H1 (cell line): ENCODE results near the gene TTC21A. TPM values are rescaled to one million over a fixed set of nuclear protein-coding genes. Genes with fewer than 3 reads are reported as not detected.

Experiments used
- CTCF ChIA-PET: fragments of 300-600 bp; sonication (Branson Sonifier 250); formaldehyde crosslinking; loops from one replicate; lab custom pipeline; 2021; ENCODE audit not compliant: partially characterized antibody; lab: Charles Lee
- POLR2A ChIA-PET: fragments of 300-600 bp; sonication (Branson Sonifier 250); formaldehyde crosslinking; loops from one replicate; lab custom pipeline; 2021; ENCODE audit warnings: inconsistent platforms; ENCODE audit not compliant: partially characterized antibody; lab: Charles Lee
- DNase-seq, 2 experiments: peaks; one replicate each; pipeline versions ENCODE4 v3.0.0 to v3.0.0-alpha.2; 2010 to 2022; ENCODE audit warnings: low spot score in 2 of 2, low read depth in 1 of 2, mixed read lengths in 1 of 2
- FAIRE-seq: peaks from 2 replicates; lab custom pipeline; 2011; peaks lifted over from hg19 to GRCh38; lab: Jason Lieb, UNC
- H2AFZ ChIP-seq: 2 replicates; pipeline ENCODE4 v1.8.1; 2012; ENCODE audit warnings: low read length, inconsistent platforms
- H2AK5ac ChIP-seq: 2 replicates; pipeline ENCODE4 v1.6.1; 2013; ENCODE audit warnings: low read depth, low read length
- H2BK120ac ChIP-seq: replicated peaks from 2 replicates; pipeline ENCODE3; 2013; ENCODE audit warnings: low read depth, low read length, inconsistent platforms
- H2BK12ac ChIP-seq: 2 replicates; pipeline ENCODE4 v1.6.1; 2013; ENCODE audit warnings: low read depth, low read length
- H2BK15ac ChIP-seq: 2 replicates; pipeline ENCODE4 v1.6.1; 2013; ENCODE audit warnings: low read length
- H2BK20ac ChIP-seq: 2 replicates; pipeline ENCODE4 v1.6.1; 2013; ENCODE audit warnings: low read length
- H2BK5ac ChIP-seq: 2 replicates; pipeline ENCODE4 v1.6.1; 2013; ENCODE audit warnings: low read depth, low read length
- H3K14ac ChIP-seq: 2 replicates; pipeline ENCODE4 v1.6.1; 2013; ENCODE audit warnings: inconsistent platforms; ENCODE audit not compliant: insufficient read length
- H3K18ac ChIP-seq: 2 replicates; pipeline ENCODE4 v1.6.1; 2013; ENCODE audit warnings: low read length; ENCODE audit errors: extremely low read depth
- H3K23ac ChIP-seq: 2 replicates; pipeline ENCODE4 v1.6.1; 2013; ENCODE audit warnings: inconsistent platforms; ENCODE audit not compliant: insufficient read length
- H3K23me2 ChIP-seq: 2 replicates; pipeline ENCODE4 v1.6.1; 2013; ENCODE audit warnings: low read depth, low read length
- H3K27ac ChIP-seq: 2 replicates; pipeline ENCODE4 v1.6.1; 2011; ENCODE audit warnings: low read depth, low read length, inconsistent platforms
- H3K27me3 ChIP-seq, 4 experiments: replicated peaks in 1 of 4; 1 replicate in 1 of 4; 2 replicates in 3 of 4; pipeline versions ENCODE4 v1.6.1 to v1.8.1; 2011 to 2013; ENCODE audit warnings: low read length in 3 of 4, mild to moderate bottlenecking in 3 of 4, inconsistent platforms in 2 of 4, mixed read lengths in 2 of 4, moderate library complexity in 1 of 4; ENCODE audit not compliant: control insufficient read depth in 3 of 4, insufficient read depth in 3 of 4; ENCODE audit errors: extremely low read depth in 1 of 4
- H3K36me3 ChIP-seq, 4 experiments: 2 replicates each; pipeline versions ENCODE4 v1.6.1 to v1.8.1; 2011 to 2013; ENCODE audit warnings: mild to moderate bottlenecking in 4 of 4, low read length in 3 of 4, moderate library complexity in 2 of 4, control low read depth in 1 of 4, inconsistent platforms in 1 of 4; ENCODE audit not compliant: insufficient read depth in 4 of 4, control insufficient read depth in 2 of 4
- H3K4ac ChIP-seq: replicated peaks from 2 replicates; pipeline ENCODE3; 2013; ENCODE audit warnings: low read length, low read depth, mixed read lengths, inconsistent platforms; ENCODE audit not compliant: insufficient read length
- H3K4me1 ChIP-seq, 4 experiments: replicated peaks in 1 of 4; 1 replicate in 1 of 4; 2 replicates in 3 of 4; pipeline versions ENCODE4 v1.6.1 to v1.8.1; 2011 to 2013; ENCODE audit warnings: low read length in 3 of 4, inconsistent platforms in 2 of 4, mixed read lengths in 1 of 4; ENCODE audit not compliant: insufficient read depth in 4 of 4, control insufficient read depth in 3 of 4
- H3K4me2 ChIP-seq, 2 experiments: 2 replicates each; pipeline versions ENCODE4 v1.6.1 to v1.8.1; 2011 to 2013; ENCODE audit warnings: low read depth in 2 of 2, low read length in 2 of 2, control low read depth in 1 of 2, inconsistent platforms in 1 of 2, mild to moderate bottlenecking in 1 of 2; ENCODE audit not compliant: insufficient read depth in 1 of 2
- H3K4me3 ChIP-seq, 4 experiments: fragments of 200-600, 300-600 bp in 1 of 4; sonication (generic), shearing (Covaris generic), sonication (Bioruptor Twin) in 1 of 4; 2 replicates each; pipeline versions ENCODE4 v1.5.1 to v1.8.1; 2011 to 2016; ENCODE audit warnings: low read length in 4 of 4, low read depth in 3 of 4, control low read depth in 2 of 4, inconsistent platforms in 2 of 4, mild to moderate bottlenecking in 2 of 4, mixed read lengths in 1 of 4, moderate library complexity in 1 of 4; ENCODE audit not compliant: insufficient read depth in 2 of 4; ENCODE audit errors: extremely low read depth in 1 of 4
- H3K56ac ChIP-seq: replicated peaks from 2 replicates; pipeline ENCODE3; 2013; ENCODE audit warnings: low read depth, mild to moderate bottlenecking, mixed read lengths, low read length, inconsistent platforms; ENCODE audit not compliant: insufficient read length
- H3K79me1 ChIP-seq: 2 replicates; pipeline ENCODE4 v1.6.1; 2013; ENCODE audit warnings: low read depth, low read length, control low read depth
- H3K79me2 ChIP-seq, 2 experiments: 2 replicates each; pipeline versions ENCODE4 v1.6.1 to v1.8.1; 2012 to 2013; ENCODE audit warnings: low read length in 2 of 2, mild to moderate bottlenecking in 2 of 2, inconsistent platforms in 1 of 2; ENCODE audit not compliant: insufficient read depth in 2 of 2, control insufficient read depth in 1 of 2
- H3K9ac ChIP-seq, 4 experiments: replicated peaks in 1 of 4; 1 replicate in 1 of 4; 2 replicates in 3 of 4; pipeline versions ENCODE4 v1.6.1 to v1.8.1; 2011 to 2013; ENCODE audit warnings: low read depth in 3 of 4, low read length in 3 of 4, control low read depth in 2 of 4, mild to moderate bottlenecking in 2 of 4, moderate library complexity in 2 of 4, inconsistent platforms in 1 of 4; ENCODE audit errors: extremely low read depth in 1 of 4
- H3K9me3 ChIP-seq, 2 experiments: 2 replicates each; pipeline versions ENCODE4 v1.6.1 to v1.8.1; 2012 to 2013; ENCODE audit warnings: mild to moderate bottlenecking in 2 of 2, moderate library complexity in 2 of 2, control low read depth in 1 of 2, inconsistent platforms in 1 of 2, low read depth in 1 of 2, low read length in 1 of 2, mixed read lengths in 1 of 2; ENCODE audit not compliant: insufficient read depth in 2 of 2
- H4K20me1 ChIP-seq, 2 experiments: replicated peaks in 1 of 2; 2 replicates each; pipeline versions ENCODE3 to v1.8.1; 2011 to 2013; ENCODE audit warnings: inconsistent platforms in 2 of 2, low read length in 2 of 2, mild to moderate bottlenecking in 1 of 2; ENCODE audit not compliant: insufficient read depth in 2 of 2, control insufficient read depth in 1 of 2
- H4K5ac ChIP-seq: 2 replicates; pipeline ENCODE4 v1.6.1; 2013; ENCODE audit warnings: low read length, low read depth, mixed read lengths, inconsistent platforms; ENCODE audit not compliant: insufficient read length
- H4K8ac ChIP-seq: 2 replicates; pipeline ENCODE4 v1.8.0; 2013; ENCODE audit warnings: mild to moderate bottlenecking, moderate library complexity, low read length, inconsistent platforms; ENCODE audit not compliant: insufficient read depth; ENCODE audit errors: extremely low read depth
- H4K91ac ChIP-seq: replicated peaks from 2 replicates; pipeline ENCODE3; 2013; ENCODE audit warnings: low read length, mixed read lengths, inconsistent platforms; ENCODE audit not compliant: insufficient read length
- CTCF ChIP-seq, 3 experiments: IDR thresholded peaks; 1 replicate in 2 of 3; 2 replicates in 1 of 3; pipeline versions ENCODE4 v1.5.1 to v1.6.1; 2011; ENCODE audit warnings: low read length in 3 of 3, mild to moderate bottlenecking in 3 of 3, inconsistent platforms in 2 of 3, low read depth in 1 of 3, moderate library complexity in 1 of 3; ENCODE audit not compliant: insufficient read depth in 1 of 3; ENCODE audit errors: control extremely low read depth in 1 of 3
- JUND ChIP-seq: IDR thresholded peaks from 2 replicates; pipeline ENCODE4 v1.6.1; 2011; ENCODE audit warnings: mild to moderate bottlenecking, improper control_type of control experiment, low read length
- MAX ChIP-seq: IDR thresholded peaks from 2 replicates; pipeline ENCODE4 v1.6.1; 2012; ENCODE audit warnings: inconsistent platforms
- RAD21 ChIP-seq, 2 experiments: IDR thresholded peaks in 1 of 2; conservative IDR thresholded peaks in 1 of 2; 2 replicates each; pipeline ENCODE4 v1.6.1; 2011; ENCODE audit warnings: low read depth in 2 of 2, low read length in 2 of 2, improper control_type of control experiment in 1 of 2, inconsistent platforms in 1 of 2, mild to moderate bottlenecking in 1 of 2, moderate library complexity in 1 of 2
- whole genome bisulfite sequencing, 2 experiments: shearing (Covaris generic) in 1 of 2; methylation state at CpG; one replicate each; pipeline versions ENCODE4 v1.1.6 to v1.1.7; 2013 to 2015; ENCODE audit warnings: low lambda C conversion rate in 2 of 2, mixed read lengths in 2 of 2, inconsistent platforms in 1 of 2, low coverage in 1 of 2, missing lambda C conversion rate in 1 of 2; ENCODE audit not compliant: insufficient replicate concordance in 2 of 2, insufficient coverage in 1 of 2, insufficient read length in 1 of 2; ENCODE audit errors: extremely low coverage in 1 of 2, missing lambda C conversion rate in 1 of 2; 5-methylcytosine and 5-hydroxymethylcytosine counted together
- polyA plus RNA-seq, 7 experiments: library from polyadenylated mRNA; depleted of rRNA in 3 of 7; stranded (reverse) in 5 of 7; unstranded in 2 of 7; fragments of >200 nt in 5 of 7; fragments of 200-250 nt in 2 of 7; gene quantifications; 1 replicate in 5 of 7; 2 replicates in 1 of 7; 4 replicates in 1 of 7; pipeline versions ENCODE4 v1.2.1 to v1.2.3, GENCODE V29; 2011 to 2013; ENCODE audit warnings: missing spikeins in 2 of 7, mixed read lengths in 2 of 7
- total RNA-seq: library from RNA; stranded (reverse); fragmentation: NEBNext Ultra II Directional; extraction: Animal tissue kit (Norgen Biotek cat#: 25700); gene quantifications from 2 replicates; pipeline ENCODE4 v1.2.1, GENCODE V29; 2021

Gene TTC21A
- total and polyA plus RNA-seq, 2 of the 8 experiments (the other 6 are each of a cell fraction or from before 2014, with no cell fraction given) = 2.3 to 2.8 TPM

- no peak overlapping the region for H2AFZ ChIP-seq
- no peak overlapping the region for H3K56ac ChIP-seq
- no peak overlapping the region for H3K4me3 ChIP-seq
- TF ChIP-seq RAD21 (IDR thresholded peaks at IDR 0.05 in 1 of 2, conservative IDR thresholded peaks at IDR 0.05 in 1 of 2; ENCODE audit: low read depth in 2 of 2, low read length in 2 of 2) = peak in 1 of 2 experiments; percentile 25; a peak in 1 of 4 replicates
- peak; percentile 24 to 40 (median 24); a peak in 2 of 4 replicates for TF ChIP-seq CTCF (IDR thresholded peaks at IDR 0.05; ENCODE audit: control extremely low read depth in 1 of 3, insufficient read depth in 1 of 3, low read depth in 1 of 3, low read length in 3 of 3)
- TF ChIP-seq MAX = no peak
- no peak for TF ChIP-seq JUND
- no peak overlapping the region for H2BK5ac ChIP-seq
- no peaks in the 10 kb centered on the region; a peak in 2 of 7 replicates for H3K4me1 ChIP-seq
- H4K5ac ChIP-seq = no peak overlapping the region
- H3K23me2 ChIP-seq = peaks cover 12% of the 10 kb centered on the region; the same call in 1 of the 2 replicates
- peaks cover 0 to 2% (median 0%) of the 10 kb centered on the region in 4 experiments; a peak in 1 of 7 replicates for H3K27me3 ChIP-seq
- no peak overlapping the region for H2BK12ac ChIP-seq
- H3K4ac ChIP-seq = no peak overlapping the region
- no peak overlapping the region for H3K9ac ChIP-seq
- peaks cover 5 to 8% (median 6%) of the 10 kb centered on the region in 4 experiments; a peak in 5 of 8 replicates for H3K36me3 ChIP-seq
- H3K79me2 ChIP-seq = no peaks in the 10 kb centered on the region
- 82% methylated on average over 4 of the region's 4 CpGs; no CpG with 5 or more reads in 1 of the 2 experiments for WGBS, 2 experiments
- H3K14ac ChIP-seq = no peak overlapping the region
- no peak overlapping the region for H2BK15ac ChIP-seq
- H4K8ac ChIP-seq = no peak overlapping the region
- H2BK20ac ChIP-seq = no peak overlapping the region
- no peak overlapping the region for H3K18ac ChIP-seq
- H2BK120ac ChIP-seq = no peak overlapping the region
- no peak for FAIRE-seq
- no peak overlapping the region for H4K91ac ChIP-seq
- H3K23ac ChIP-seq = no peak overlapping the region
- H2AK5ac ChIP-seq = no peak overlapping the region
- DNase-seq = peak in 1 of 2 experiments; percentile 45
- ChIA-PET CTCF (interaction anchor here (0.6 to 10.4 kb wide), 6 partner anchors 15 to 187 kb away, joined by 3 to 106 read pairs (median 6); partner anchors contain the start of gene CX3CR1), POLR2A (interaction anchor here (1.7 to 2.2 kb wide), 2 partner anchors 11 to 48 kb away, joined by 4 to 7 read pairs; no protein-coding TSS in a partner anchor)
- H4K20me1 ChIP-seq = peaks cover 0 to 12% of the 10 kb centered on the region in 2 experiments
- peaks cover 6% of the 10 kb centered on the region; the same call in 1 of the 2 replicates for H3K79me1 ChIP-seq
- no peak overlapping the region for H3K4me2 ChIP-seq
- H3K27ac ChIP-seq = no peak overlapping the region
- no peaks in the 10 kb centered on the region; a peak in 1 of 4 replicates for H3K9me3 ChIP-seq
Observed at GRCh38 chr3:39103324-39103693, 4.2 kb upstream of the TTC21A start.
